Epidermal melanocyte (primary cell): ENCODE measurements around the gene PTAFR.

Experiments used
- DNase-seq: peaks from one replicate; pipeline ENCODE4 v3.0.0; 2011; ENCODE audit warnings: low spot score; ENCODE audit not compliant: insufficient read length

PTAFR gene

GRCh38 chr1:28175955-28176485 is 470 bp downstream of the PTAFR start:
- no peak for DNase-seq

GRCh38 chr1:28173980-28174297 is 2.6 kb downstream of the PTAFR start:
- DNase-seq, result no peak

GRCh38 chr1:28173151-28173979 is 3.1 kb downstream of the PTAFR start:
- no peak for DNase-seq

GRCh38 chr1:28172713-28173150 is 3.8 kb downstream of the PTAFR start:
- DNase-seq, result no peak

GRCh38 chr1:28171246-28171645 is 5.2 kb downstream of the PTAFR start:
- no peak for DNase-seq

GRCh38 chr1:28170001-28170596 is 6.4 kb downstream of the PTAFR start:
- DNase-seq, result no peak

- no peak for DNase-seq
These were observed 12.9 kb downstream of the PTAFR start for GRCh38 chr1:28163496-28164161.

- no peak for DNase-seq
These were observed 14.3 kb downstream of the PTAFR start for GRCh38 chr1:28162151-28162550.

- no peak for DNase-seq
These were observed 14.7 kb downstream of the PTAFR start for GRCh38 chr1:28161751-28162150.

GRCh38 chr1:28160782-28161266 is 15.7 kb downstream of the PTAFR start:
- no peak for DNase-seq

GRCh38 chr1:28159680-28160079 is 16.8 kb downstream of the PTAFR start:
- no peak for DNase-seq

GRCh38 chr1:28159243-28159642 is 17.2 kb downstream of the PTAFR start:
- no peak for DNase-seq

GRCh38 chr1:28157894-28158293 is 18.6 kb downstream of the PTAFR start:
- DNase-seq, result no peak

- no peak for DNase-seq
These were observed 19.7 kb downstream of the PTAFR start for GRCh38 chr1:28156821-28157220.

- DNase-seq, result no peak
These were observed 20.9 kb downstream of the PTAFR start for GRCh38 chr1:28155628-28156027.

- DNase-seq, result no peak
These were observed 22.4 kb downstream of the PTAFR start for GRCh38 chr1:28154078-28154594.

- DNase-seq, result no peak
These were observed 26.2 kb downstream of the PTAFR start for GRCh38 chr1:28150125-28150780.

GRCh38 chr1:28148880-28149195 is 27.7 kb downstream of the PTAFR start:
- DNase-seq, result no peak

- no peak for DNase-seq
These were observed 29.0 kb downstream of the PTAFR start for GRCh38 chr1:28147264-28148094.

- DNase-seq, result no peak
These were observed 30.8 kb downstream of the PTAFR start for GRCh38 chr1:28145728-28146127.
